Gastroesophageal sphincter (tissue), 3 donors: Measurements from ENCODE around the gene FSTL1.

ENCODE experiments used
- EP300 ChIP-seq: sonication (generic); formaldehyde crosslinking; IDR thresholded peaks from one replicate; pipeline ENCODE4 v1.6.1; 2017; ENCODE audit warnings: antibody characterized with exemption, mild to moderate bottlenecking
- POLR2A ChIP-seq, 2 donors: fragments of 450-650 bp; IDR thresholded peaks; one replicate each; pipeline ENCODE4 v1.6.1; 2017; ENCODE audit warnings: antibody characterized with exemption in 2 of 2, mild to moderate bottlenecking in 2 of 2, moderate library complexity in 1 of 2
- POLR2AphosphoS5 ChIP-seq: sonication (generic); formaldehyde crosslinking; IDR thresholded peaks from one replicate; pipeline ENCODE4 v1.6.1; 2017; ENCODE audit warnings: antibody characterized with exemption
- TF ChIP-seq, protein P1 (sequence below), 4 experiments: fragments of 200-600 bp in 2 of 4; fragments of 450-650 bp in 2 of 4; sonication (generic) in 1 of 4; IDR thresholded peaks; one replicate each; pipeline ENCODE4 v1.5.1; 2017 to 2019; ENCODE audit warnings: antibody characterized with exemption in 4 of 4, mild to moderate bottlenecking in 2 of 4, moderate library complexity in 2 of 4

- no peak for TF ChIP-seq POLR2A (IDR thresholded peaks at IDR 0.05)
- no peak for TF ChIP-seq POLR2AphosphoS5
- TF ChIP-seq, protein P1, sequence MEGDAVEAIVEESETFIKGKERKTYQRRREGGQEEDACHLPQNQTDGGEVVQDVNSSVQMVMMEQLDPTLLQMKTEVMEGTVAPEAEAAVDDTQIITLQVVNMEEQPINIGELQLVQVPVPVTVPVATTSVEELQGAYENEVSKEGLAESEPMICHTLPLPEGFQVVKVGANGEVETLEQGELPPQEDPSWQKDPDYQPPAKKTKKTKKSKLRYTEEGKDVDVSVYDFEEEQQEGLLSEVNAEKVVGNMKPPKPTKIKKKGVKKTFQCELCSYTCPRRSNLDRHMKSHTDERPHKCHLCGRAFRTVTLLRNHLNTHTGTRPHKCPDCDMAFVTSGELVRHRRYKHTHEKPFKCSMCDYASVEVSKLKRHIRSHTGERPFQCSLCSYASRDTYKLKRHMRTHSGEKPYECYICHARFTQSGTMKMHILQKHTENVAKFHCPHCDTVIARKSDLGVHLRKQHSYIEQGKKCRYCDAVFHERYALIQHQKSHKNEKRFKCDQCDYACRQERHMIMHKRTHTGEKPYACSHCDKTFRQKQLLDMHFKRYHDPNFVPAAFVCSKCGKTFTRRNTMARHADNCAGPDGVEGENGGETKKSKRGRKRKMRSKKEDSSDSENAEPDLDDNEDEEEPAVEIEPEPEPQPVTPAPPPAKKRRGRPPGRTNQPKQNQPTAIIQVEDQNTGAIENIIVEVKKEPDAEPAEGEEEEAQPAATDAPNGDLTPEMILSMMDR (IDR thresholded peaks at IDR 0.05), result no peak
- TF ChIP-seq EP300, result no peak
Measured at GRCh38 chr3:120495809-120496208, 45.0 kb upstream of the FSTL1 start.
